ENCODE results near the gene RAPGEF5.

GRCh38 chr7:22094413-22095342 is 262.3 kb downstream of the RAPGEF5 start:
- TF ChIP-seq POLR2A (IDR thresholded peaks at IDR 0.05; ENCODE audit: low read length) (no peak), GATA1 (IDR thresholded peaks at IDR 0.05; ENCODE audit: low read depth, low read length) (no peak)

All from erythroblast (primary cell).